ENCODE results near the gene MILR1. TPM values are rescaled to one million over a fixed set of nuclear protein-coding genes. Genes with fewer than 3 reads are reported as not detected.
"Not testable (repeated sequence)": the region's sequence is repeated elsewhere in the genome, so short reads cannot be mapped to it uniquely, and the experiment has no call there.

Gene MILR1
- total RNA-seq, 1 donor = 29.4 TPM

- H3K4me1 ChIP-seq (ENCODE audit: insufficient read depth, low read length) = peaks cover 72% of the 10 kb centered on the region
- H3K9me3 ChIP-seq (ENCODE audit: low read depth, low read length) = no peaks in the 10 kb centered on the region
- no peak overlapping the region for H3K4me3 ChIP-seq (ENCODE audit: low read length)
- no peaks in the 10 kb centered on the region for H3K27me3 ChIP-seq (ENCODE audit: insufficient read depth, low read length)
Measured at GRCh38 chr17:64447526-64447925, 1.4 kb upstream of the MILR1 start.

GRCh38 chr17:64449545-64449944 lies 630 bp downstream of the MILR1 start:
- no peaks in the 10 kb centered on the region for H3K9me3 ChIP-seq (ENCODE audit: low read depth, low read length)

GRCh38 chr17:64455993-64456885 lies 7.3 kb downstream of the MILR1 start:
- Histone ChIP-seq H3K4me1 (ENCODE audit: insufficient read depth, low read length) (peaks cover 64% of the 10 kb centered on the region), H3K27me3 (ENCODE audit: insufficient read depth, low read length) (no peaks in the 10 kb centered on the region), H3K9me3 (ENCODE audit: low read depth, low read length) (no peaks in the 10 kb centered on the region), H3K4me3 (ENCODE audit: low read length) (no peak overlapping the region)

More at GRCh38 chr17:64449545-64449944, 630 bp downstream of the MILR1 start:
- Histone ChIP-seq H3K27me3 (ENCODE audit: insufficient read depth, low read length) (no peaks in the 10 kb centered on the region), H3K4me3 (ENCODE audit: low read length) (peak overlapping the region; percentile 49), H3K4me1 (ENCODE audit: insufficient read depth, low read length) (peaks cover 70% of the 10 kb centered on the region)

- H3K4me3 ChIP-seq (ENCODE audit: low read length) = no peak overlapping the region
- H3K27me3 ChIP-seq (ENCODE audit: insufficient read depth, low read length) = no peaks in the 10 kb centered on the region
- H3K4me1 ChIP-seq (ENCODE audit: insufficient read depth, low read length) = peaks cover 57% of the 10 kb centered on the region
- H3K9me3 ChIP-seq (ENCODE audit: low read depth, low read length) = no peaks in the 10 kb centered on the region
Measured at GRCh38 chr17:64457156-64457555, 8.2 kb downstream of the MILR1 start.

- H3K27me3 ChIP-seq (ENCODE audit: insufficient read depth, low read length) = no peaks in the 10 kb centered on the region
- H3K4me3 ChIP-seq (ENCODE audit: low read length) = no peak overlapping the region
- H3K9me3 ChIP-seq (ENCODE audit: low read depth, low read length) = no peaks in the 10 kb centered on the region
- H3K4me1 ChIP-seq (ENCODE audit: insufficient read depth, low read length) = peaks cover 41% of the 10 kb centered on the region
Measured at GRCh38 chr17:64458756-64459155, 9.8 kb downstream of the MILR1 start.

- Histone ChIP-seq H3K27me3 (ENCODE audit: insufficient read depth, low read length) (no peaks in the 10 kb centered on the region), H3K4me3 (ENCODE audit: low read length) (no peak overlapping the region), H3K9me3 (ENCODE audit: low read depth, low read length) (no peaks in the 10 kb centered on the region), H3K4me1 (ENCODE audit: insufficient read depth, low read length) (peaks cover 38% of the 10 kb centered on the region)
Measured at GRCh38 chr17:64459284-64459747, 10.4 kb downstream of the MILR1 start.

GRCh38 chr17:64459818-64460217 lies 10.9 kb downstream of the MILR1 start:
- peaks cover 33% of the 10 kb centered on the region for H3K4me1 ChIP-seq (ENCODE audit: insufficient read depth, low read length)
- H3K9me3 ChIP-seq (ENCODE audit: low read depth, low read length); H3K27me3 ChIP-seq (ENCODE audit: insufficient read depth, low read length); H3K4me3 ChIP-seq (ENCODE audit: low read length): not testable (repeated sequence)

- no peak overlapping the region for H3K4me3 ChIP-seq (ENCODE audit: low read length)
- no peaks in the 10 kb centered on the region for H3K9me3 ChIP-seq (ENCODE audit: low read depth, low read length)
- H3K4me1 ChIP-seq (ENCODE audit: insufficient read depth, low read length) = peaks cover 22% of the 10 kb centered on the region
- no peaks in the 10 kb centered on the region for H3K27me3 ChIP-seq (ENCODE audit: insufficient read depth, low read length)
Measured at GRCh38 chr17:64460955-64461354, 12.0 kb downstream of the MILR1 start.

- H3K4me1 ChIP-seq (ENCODE audit: insufficient read depth, low read length) = peaks cover 14% of the 10 kb centered on the region
- no peaks in the 10 kb centered on the region for H3K27me3 ChIP-seq (ENCODE audit: insufficient read depth, low read length)
- H3K9me3 ChIP-seq (ENCODE audit: low read depth, low read length) = no peaks in the 10 kb centered on the region
- H3K4me3 ChIP-seq (ENCODE audit: low read length) = no peak overlapping the region
Measured at GRCh38 chr17:64461788-64462187, 12.9 kb downstream of the MILR1 start.

GRCh38 chr17:64466019-64466735 lies 17.3 kb downstream of the MILR1 start:
- Histone ChIP-seq H3K9me3 (ENCODE audit: low read depth, low read length) (no peaks in the 10 kb centered on the region), H3K27me3 (ENCODE audit: insufficient read depth, low read length) (no peaks in the 10 kb centered on the region), H3K4me3 (ENCODE audit: low read length) (no peak overlapping the region), H3K4me1 (ENCODE audit: insufficient read depth, low read length) (no peaks in the 10 kb centered on the region)

- not testable (repeated sequence) for H3K4me1 ChIP-seq (ENCODE audit: insufficient read depth, low read length); H3K27me3 ChIP-seq (ENCODE audit: insufficient read depth, low read length); H3K9me3 ChIP-seq (ENCODE audit: low read depth, low read length); H3K4me3 ChIP-seq (ENCODE audit: low read length)
Measured at GRCh38 chr17:64466834-64467233, 17.9 kb downstream of the MILR1 start.

- no peaks in the 10 kb centered on the region for H3K9me3 ChIP-seq (ENCODE audit: low read depth, low read length)
- H3K27me3 ChIP-seq (ENCODE audit: insufficient read depth, low read length) = no peaks in the 10 kb centered on the region
- peaks cover 7% of the 10 kb centered on the region for H3K4me1 ChIP-seq (ENCODE audit: insufficient read depth, low read length)
- no peak overlapping the region for H3K4me3 ChIP-seq (ENCODE audit: low read length)
Measured at GRCh38 chr17:64470625-64471024, 21.7 kb downstream of the MILR1 start.

GRCh38 chr17:64471440-64471839 lies 22.5 kb downstream of the MILR1 start:
- Histone ChIP-seq H3K9me3 (ENCODE audit: low read depth, low read length) (no peaks in the 10 kb centered on the region), H3K4me1 (ENCODE audit: insufficient read depth, low read length) (peaks cover 7% of the 10 kb centered on the region), H3K27me3 (ENCODE audit: insufficient read depth, low read length) (no peaks in the 10 kb centered on the region), H3K4me3 (ENCODE audit: low read length) (no peak overlapping the region)

GRCh38 chr17:64472564-64472963 lies 23.6 kb downstream of the MILR1 start:
- Histone ChIP-seq H3K4me3 (ENCODE audit: low read length) (no peak overlapping the region), H3K27me3 (ENCODE audit: insufficient read depth, low read length) (no peaks in the 10 kb centered on the region), H3K4me1 (ENCODE audit: insufficient read depth, low read length) (peaks cover 7% of the 10 kb centered on the region), H3K9me3 (ENCODE audit: low read depth, low read length) (no peaks in the 10 kb centered on the region)

GRCh38 chr17:64477849-64478248 lies 28.9 kb downstream of the MILR1 start:
- H3K4me1 ChIP-seq (ENCODE audit: insufficient read depth, low read length) = peaks cover 13% of the 10 kb centered on the region
- no peaks in the 10 kb centered on the region for H3K9me3 ChIP-seq (ENCODE audit: low read depth, low read length)
- H3K4me3 ChIP-seq (ENCODE audit: low read length) = no peak overlapping the region
- no peaks in the 10 kb centered on the region for H3K27me3 ChIP-seq (ENCODE audit: insufficient read depth, low read length)

Data from mononuclear cell (primary cell).